SIG-M5 (cell line): ENCODE data around the gene TRAPPC6A.

Experiments used
- DNase-seq: peaks from one replicate; lab custom pipeline; 2025; lab: John Stamatoyannopoulos, UW

TRAPPC6A gene

DNA sequence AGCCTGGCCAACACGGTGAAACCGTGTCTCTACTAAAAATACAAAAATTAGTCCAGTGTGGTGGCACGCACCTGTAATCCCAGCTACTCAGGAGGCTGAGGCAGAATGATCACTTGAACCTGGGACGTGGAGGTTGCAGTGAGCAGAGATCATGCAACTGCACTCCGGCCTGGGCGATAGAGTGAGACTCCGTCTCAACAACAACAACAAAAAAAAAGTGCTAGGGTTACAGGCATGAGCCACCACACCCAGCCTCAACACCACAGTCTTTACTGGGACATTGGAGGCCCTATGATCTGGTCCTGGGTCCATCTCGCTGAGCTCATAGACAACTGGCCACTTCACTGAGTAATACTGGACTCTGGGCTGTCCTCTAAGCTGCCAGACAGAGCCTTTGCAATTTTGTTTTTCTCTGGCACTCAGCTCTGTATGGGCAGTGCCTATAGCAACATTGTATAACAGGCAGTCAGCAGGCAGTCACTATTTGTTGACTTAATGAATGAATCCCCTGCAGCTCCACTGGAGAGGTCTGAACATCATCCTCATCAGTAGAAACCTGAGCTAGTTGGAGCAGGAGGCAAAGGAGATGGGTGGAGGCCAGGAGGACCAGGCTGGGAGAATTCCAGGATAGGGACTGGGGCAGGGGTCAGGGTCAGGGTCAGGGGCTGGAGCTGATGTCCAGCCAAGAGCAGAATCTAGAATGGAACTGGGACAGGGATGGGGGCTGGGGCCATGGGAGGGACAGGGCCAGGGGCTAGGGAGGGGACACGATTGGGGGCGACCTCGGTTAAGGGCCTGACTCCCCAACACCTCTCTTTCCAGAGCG lies 8.7 kb upstream of the TRAPPC6A start:
- DNase-seq, result no peak

DNA sequence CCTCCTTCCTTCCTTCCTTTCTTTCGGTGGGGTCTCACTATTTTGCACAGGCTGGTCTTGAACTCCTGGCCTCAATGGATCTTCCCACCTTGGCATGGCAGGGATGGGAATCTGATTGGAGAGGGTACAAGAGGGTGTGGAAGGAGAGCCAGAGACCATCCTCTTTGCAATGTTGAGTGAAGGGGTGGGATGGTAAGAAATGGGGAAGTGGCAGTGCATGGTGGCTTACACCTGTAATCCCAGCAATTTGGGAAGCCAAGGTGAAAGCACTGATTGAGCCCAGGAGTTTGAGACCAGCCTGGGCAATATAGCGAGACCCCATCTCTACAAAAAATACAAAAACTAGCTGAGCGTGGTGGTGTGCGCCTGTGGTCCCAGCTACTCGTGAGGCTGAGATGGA lies 6.1 kb upstream of the TRAPPC6A start:
- no peak for DNase-seq

DNA sequence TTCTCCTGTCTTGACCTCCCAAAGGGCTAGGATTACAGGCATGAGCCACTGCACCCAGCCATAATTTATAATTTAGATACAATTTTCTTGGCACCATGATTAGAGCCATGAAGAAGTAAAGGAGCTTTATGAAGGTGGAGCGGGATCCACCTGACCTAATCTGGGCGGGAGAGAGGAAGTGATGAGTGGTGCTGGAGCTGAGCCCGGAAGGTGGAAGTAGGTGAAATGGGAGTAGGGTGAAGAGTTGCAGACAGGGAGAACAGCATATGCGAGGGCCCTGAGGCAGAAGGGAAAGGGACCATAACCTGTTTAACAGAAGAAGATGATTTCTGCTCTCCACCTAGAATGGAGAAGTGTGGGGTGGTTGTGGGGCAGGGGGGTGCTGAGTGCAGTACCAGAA lies 4.7 kb upstream of the TRAPPC6A start:
- DNase-seq, result no peak

DNA sequence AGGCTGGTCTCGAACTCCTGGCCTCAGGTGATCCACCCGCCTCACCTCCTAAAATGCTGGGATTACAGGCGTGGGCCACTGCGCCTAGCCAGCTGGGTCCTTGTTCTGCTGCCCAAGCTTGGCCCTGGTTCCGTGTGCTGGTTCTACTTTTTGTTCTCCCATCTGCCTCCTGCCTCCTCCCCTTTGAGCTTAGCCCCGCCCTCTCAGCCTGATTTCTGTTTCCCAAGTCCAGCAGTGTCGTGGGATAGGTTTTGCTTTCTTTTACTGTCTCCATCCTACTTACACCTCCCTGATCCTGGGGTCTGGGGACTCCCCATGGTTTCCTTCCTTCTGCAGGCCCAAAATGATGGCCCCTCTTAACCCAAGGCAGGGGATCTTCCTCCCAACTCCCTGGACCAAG lies 2.9 kb upstream of the TRAPPC6A start:
- DNase-seq, result no peak

DNA sequence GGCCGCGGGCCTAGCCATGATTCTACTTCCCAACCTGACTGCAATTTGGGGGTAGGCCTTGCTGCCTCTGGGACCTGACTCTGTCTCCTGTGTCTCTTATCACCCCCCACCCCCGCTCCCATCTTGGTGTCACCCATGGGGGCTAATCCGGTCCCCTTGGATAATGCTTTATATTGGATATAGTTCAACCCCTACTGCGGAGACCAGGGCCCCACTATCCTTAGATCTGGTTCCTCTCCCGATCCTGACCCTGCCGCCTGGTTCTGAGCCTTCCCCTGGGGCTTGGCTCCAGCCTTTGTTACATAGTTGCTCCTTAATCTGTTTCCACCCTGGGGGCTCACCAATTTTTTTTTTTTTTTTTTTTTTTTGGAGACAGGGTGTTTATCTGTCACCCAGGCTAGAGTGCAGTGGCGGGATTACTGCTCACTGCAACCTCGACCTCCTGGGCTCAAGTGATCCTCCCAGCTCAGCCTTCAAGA lies 1.9 kb upstream of the TRAPPC6A start:
- DNase-seq, result no peak

DNA sequence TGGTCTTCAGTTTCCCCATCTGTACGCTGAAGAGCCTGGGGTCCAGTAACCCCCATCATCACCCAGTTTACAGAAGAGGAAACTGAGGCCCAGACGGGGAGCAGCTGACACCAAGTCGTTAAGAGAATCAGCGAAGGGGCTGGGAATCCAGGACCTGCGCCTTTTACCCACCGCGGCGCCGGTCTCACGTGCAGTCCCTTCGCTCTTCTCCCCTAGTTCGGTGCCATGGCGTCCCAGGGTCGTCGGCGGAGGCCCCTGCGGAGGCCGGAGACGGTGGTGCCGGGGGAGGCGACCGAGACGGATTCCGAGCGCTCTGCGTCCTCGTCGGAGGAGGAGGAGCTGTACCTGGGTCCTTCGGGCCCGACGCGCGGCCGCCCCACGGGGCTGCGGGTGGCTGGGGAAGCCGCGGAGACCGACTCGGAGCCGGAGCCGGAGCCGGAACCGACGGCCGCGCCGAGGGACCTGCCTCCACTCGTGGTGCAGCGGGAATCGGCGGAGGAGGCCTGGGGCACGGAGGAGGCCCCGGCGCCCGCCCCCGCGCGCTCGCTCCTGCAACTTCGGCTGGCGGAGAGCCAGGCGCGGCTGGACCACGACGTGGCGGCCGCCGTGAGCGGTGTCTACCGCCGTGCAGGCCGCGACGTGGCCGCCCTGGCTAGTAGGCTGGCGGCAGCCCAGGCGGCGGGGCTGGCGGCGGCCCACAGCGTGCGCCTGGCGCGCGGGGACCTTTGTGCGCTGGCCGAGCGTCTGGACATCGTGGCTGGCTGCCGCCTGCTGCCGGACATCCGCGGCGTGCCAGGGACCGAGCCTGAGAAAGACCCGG lies 1.2 kb upstream of the TRAPPC6A start:
- DNase-seq, result no peak

DNA sequence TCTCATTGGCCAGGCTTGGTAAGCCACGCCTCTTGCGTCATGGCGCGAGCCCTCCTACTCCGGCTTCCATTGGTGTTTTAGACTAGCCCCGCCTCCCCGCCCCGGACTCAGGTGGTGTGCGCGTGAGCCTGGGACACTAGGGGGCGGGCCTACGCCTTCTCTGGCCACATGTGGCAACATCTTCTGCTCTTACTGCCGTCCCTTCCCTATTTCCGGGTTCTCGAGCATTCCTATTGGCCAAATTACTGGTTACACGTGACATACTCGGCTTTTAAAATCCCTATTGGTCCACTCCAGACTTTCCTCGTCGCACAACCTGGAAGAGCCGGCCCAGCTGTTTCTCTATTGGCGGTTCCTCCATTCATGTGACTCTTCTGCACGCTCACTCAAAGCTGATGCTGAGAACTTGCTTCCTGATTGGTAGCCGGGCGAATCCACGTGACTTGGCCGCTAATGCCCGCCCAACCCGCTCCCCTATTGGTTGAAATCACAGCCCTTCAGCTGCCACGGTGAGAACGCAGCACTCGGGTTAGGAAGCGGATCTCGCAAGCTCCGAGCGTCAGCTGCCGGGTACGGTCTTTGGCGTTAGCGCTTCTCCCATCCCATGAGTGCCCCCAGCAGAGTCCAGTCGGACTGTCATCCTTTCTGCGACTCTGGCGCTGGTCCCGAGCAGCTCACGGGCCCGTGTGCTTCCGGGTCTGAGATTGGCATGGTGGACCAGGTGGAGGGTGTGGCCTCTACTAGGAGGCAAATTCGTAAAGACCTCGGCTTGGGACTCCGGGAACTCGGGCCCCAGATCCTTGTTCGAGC lies 430 bp upstream of the TRAPPC6A start, which contains the start of gene BLOC1S3:
BLOC1S3 (plus strand) TSS at position 523 of the 810 bp plus-strand sequence. CDS start 513 bp downstream, outside the sequence.
- DNase-seq, result peak; percentile 100

DNA sequence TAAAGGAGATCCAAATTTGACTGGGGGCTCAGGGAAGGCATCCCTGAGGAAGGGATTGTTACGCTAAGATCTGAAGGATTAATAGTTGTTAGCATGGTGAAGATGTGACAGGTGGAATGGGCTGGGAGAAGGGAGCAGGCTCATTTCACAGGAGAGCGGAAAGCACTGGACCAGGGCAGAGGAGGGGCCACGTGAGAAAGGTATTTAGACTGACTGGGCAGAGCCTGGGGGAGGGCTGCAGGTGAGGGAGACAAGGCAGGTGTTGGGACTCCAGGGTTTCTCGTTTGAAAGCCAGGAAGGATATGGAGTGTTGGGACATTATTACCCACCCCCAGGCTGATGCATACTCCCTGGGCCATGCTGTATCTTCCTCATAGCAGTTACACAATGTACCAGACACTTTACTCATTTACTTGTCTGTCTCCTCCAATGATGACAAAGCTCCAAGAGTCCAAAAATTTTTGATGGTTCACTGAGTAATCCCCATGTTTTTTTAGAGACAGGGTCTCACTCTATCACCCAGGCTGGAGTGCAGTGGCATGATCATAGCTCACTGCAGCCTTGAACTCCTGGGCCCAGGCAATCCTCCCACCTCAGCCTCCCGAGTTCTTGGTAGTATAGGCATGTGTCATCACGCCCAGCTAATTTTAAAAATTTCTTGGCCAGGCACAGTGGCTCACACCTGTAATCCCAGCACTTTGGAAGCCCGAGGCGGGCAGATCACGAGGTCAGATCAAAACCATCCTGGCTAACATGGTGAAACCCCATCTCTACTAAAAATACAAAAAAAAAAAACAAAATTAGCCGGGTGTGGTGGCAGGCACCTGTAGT lies 2.3 kb downstream of the TRAPPC6A start:
- DNase-seq, result no peak

DNA sequence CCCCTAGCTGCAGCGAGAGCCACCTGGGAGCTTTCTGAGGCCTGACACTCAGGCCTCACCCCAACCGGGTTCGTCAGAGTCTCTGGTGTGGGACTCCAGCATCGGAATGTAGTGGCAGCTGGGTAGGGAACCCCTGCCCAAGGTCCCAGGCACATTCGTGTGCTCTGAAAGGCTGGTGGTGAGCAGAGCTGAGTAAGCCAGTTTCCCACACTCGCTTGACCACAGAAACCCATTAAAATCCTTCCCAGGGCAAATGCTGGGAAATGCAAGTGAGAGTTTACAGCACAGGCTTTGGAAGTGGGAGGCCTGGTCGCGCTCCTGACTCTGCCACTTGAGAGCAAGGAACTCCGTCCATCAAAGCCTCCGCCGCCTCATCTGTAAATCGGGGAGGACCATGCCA lies 4.2 kb downstream of the TRAPPC6A start:
- no peak for DNase-seq

DNA sequence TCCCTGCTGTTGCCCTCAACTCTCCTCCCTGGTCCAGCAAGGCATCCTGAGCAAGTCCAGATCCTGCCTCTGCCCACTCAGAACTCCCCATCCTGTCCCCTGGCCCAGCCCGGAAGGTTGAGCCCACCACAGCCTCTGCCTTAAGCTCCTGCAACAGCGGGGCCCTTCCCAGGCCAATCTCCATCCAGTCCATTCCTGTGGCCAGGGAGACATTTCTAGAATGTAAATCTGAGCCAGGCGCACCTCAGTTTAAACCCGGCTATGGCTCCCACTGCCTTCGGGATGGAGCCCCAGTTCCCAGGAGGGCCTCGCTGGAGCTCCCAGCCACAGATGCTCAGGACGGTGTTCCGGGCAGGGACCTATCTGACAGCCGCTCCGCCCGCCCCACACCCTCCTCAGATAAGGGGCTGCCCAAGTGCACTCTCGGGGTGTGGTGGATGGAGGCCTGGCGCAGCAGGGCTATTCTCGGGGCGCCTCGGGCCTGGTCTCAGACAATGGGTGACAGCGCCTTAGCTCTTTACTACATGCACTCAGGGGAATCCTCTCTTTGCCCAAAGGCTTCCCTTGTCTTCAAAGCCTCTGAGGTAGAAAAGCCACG lies 5.3 kb downstream of the TRAPPC6A start:
- no peak for DNase-seq

DNA sequence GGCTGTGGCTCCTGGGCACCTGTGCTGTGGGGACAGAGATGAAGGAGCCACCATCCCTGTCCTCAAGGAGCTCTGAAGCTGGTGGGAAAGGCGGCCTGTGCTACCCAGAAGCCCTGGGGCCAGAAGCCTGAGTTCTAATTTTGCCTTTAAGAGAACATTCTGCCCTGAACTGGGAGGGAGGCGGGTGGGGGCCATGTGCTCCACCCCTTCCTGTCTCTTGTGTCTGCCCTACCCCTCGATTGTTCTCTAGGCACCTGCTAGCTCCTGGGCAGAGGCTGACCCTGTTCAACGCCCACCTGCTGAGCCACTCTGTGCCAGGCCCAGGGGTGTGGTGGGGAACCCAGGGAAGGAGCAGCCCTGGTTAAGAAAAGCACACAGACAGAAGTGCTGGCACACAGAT lies 5.9 kb downstream of the TRAPPC6A start:
- DNase-seq, result no peak

DNA sequence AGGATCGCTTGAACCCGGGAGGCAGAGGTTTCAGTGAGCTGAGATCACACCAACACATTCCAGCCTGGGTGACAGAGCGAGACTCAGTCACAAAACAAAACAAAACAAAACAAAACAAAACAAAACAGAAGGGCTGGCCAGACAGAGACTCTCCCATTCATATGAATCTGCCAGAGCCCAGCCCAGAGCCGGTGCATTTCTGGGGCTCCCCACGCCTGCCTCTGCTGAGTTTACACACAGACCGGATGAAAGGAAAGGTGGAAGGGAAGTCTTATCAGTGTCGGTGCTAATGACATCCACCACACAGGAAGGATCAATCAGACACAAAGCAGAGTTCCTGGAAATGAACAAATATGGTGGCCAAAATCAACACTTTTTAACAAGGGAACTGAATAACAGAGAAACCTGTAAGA lies 6.8 kb downstream of the TRAPPC6A start:
- no peak for DNase-seq

DNA sequence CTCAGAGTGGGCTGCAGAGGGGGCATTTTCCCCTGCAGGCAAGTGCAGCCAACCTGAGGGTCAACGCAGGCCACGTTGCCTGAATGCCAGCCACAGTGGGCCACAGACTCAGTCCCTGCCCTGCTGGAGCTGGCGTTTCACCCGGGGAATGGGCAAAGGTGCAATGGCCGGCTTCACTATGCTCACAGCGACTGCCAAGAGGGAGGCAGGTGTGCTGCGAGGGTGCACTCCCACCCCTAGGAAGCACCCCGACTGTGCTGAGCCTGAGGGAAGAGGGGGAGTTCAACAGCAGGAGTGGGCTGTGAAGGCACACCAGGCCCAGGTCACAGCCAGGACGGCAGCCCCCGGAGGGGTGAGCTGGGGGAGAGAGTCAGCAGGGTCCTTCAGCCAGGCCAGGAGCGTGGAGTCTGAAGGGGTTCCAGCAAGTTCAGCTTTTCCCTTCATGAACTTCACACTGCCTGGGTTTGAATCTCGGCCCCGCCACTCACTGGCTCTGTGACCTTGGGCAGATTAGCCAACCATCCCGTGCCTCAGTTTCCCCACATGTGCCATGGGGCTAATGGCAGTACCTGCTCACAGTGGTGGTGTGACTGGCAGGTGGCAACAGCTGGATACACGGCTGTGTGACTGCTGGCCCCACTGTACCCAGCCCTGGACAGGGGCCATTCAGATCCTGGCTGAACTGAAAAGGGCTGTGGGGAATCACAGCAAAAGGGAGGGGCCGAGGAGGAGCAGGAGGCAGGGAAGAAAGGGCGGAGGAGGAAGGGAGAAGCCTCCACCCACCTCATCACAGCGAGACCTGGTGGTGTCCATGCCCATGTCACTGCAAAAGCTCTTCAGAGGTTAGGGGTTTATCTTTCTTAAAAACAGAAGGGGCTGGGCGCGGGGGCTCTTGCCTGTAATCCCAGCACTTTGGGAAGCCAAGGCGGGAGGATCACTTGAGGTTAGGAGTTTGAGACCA lies 7.6 kb downstream of the TRAPPC6A start:
- no peak for DNase-seq

DNA sequence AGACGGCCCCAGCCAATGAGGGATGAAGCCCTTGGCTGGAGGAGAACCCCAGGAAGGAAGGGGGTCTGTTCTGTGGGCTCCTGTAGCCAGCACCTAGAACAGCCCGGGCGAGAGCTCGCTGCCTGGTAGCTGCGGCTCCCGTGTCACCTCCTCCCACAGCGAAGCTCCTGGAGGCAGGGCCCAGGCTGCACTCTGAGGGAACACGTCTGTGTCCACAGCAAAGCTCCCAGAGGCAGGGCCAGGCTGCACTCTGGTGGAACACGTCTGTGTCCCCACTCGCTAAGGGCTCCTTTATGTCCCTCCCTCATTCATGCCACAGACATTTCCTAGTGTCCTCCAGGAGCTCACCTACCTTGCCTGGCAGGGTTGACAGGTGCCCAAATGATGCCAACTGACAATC lies 8.4 kb downstream of the TRAPPC6A start:
- DNase-seq, result no peak

DNA sequence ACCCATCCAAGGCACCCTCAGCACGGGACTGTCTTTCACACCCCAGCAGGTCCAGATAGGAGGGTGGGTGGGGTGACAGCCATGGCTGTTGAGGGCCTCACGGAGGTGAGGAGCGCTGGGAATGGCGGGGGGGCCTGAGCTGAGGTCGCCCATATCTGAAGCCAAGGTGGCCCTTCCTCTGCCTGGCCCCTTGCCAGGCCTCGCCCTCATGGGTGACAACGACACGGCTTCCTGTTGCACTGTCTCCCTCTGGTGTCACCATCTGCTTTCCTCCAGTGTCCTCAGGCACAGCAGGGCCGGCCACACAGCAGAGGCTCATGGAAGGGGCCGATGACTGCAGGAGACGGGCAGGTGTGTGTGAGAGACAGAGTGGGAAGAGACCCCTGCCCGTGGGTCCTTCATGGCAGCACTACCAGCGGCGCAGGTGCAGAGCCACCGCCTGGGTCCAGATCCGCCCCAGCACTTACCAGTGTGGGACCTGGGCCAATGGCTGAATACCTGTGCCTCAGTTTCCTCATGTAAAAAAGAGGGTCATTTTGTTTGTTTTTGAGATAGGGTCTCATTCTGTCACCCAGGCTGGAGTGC lies 9.2 kb downstream of the TRAPPC6A start:
- DNase-seq, result no peak

DNA sequence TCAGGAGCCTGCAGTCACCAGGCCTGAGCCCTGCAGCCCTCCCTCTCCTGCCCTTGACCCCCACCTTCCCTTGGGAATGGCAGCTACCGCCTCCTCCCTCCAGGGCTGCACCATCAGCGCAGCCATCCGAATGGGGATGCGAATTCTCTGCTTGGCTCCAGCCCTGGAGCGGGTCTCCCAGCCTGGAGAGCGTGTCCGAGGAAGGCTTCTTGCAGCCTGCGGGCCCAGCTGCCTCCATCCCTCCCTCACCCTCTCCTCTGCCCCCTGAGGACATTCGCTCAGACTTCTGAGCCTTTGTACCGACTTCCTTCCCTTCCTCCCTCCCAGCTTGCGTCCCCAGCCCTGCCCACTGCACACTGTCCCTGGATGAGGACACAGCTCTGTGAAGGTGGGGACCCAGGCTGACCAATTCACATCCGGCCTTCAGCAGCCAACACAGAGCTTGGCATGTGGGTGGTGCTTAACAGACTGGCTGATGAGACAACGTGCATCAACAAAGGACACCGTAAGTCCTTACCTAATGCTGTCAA lies 11.2 kb downstream of the TRAPPC6A start:
- no peak for DNase-seq

DNA sequence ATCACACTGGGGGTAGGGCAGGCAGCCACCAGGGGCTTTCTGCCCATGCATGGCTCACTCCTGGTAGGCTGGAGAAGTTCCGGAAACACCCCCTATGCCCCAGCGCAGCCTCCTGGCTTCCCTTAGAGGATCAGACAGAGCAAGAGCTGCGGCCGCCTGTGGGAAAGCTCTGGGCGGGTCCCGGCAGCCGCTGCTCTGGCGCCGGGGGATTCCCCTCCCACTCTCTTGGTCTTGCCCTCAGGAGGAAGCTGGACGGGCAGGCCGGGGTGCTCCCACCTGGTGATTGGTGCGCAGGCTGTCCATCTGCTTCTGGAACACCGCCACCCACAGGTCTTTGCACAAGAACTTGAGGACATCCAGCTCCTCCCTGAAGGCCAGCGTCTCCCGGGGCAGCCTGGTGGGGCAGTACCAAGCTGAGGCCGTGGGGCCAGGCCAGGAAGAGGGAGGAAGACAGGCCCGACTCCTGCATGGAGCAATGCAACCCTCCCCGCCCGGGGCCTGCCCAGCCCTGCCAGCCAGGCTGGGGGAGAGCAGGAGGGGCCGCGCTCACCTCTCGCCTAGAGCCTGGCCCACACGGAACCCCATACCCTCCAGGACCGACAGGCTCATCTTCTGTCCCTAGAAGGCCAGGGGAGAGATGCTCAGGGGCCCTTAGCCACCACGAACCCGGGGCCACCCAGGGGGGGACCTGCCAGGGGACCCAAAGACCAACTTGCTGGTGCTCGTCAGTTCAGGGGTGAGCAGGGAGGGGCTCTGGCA lies 13.3 kb downstream of the TRAPPC6A start:
- no peak for DNase-seq

DNA sequence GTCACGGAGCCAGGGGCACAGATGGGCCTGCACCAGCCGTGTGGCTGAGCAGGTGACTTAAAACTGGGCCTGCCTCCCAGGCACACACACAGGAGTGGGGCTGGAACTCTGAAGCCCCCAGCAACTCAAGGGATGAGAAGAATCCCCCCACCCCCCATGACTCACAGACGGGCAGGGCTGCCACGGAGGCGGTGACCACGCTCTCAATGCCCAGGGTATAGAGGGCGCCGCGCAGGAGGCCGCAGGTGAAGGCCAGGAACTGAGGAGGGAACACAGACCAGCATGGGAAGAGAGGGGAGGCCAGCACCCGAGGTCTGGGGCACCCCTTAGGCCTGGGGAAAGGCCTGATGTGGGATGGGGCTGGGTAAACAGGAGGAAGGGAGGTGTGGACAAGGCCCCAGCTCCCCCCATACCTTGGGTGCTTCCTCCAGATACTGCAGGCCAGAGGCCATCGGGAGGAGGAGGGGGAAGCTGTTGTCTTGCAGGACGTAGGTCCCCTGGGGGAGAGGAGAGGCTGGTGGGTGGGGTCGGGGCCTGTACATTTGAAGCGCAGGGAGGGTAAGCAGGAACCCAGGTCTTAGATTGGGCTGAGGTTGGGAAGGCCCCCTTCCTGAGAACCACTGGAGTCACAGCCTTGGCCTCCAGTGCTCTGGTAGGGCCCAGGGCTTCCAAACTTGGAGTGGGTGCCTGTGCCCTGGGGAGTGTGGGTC lies 14.1 kb downstream of the TRAPPC6A start:
- no peak for DNase-seq
